SK-N-SH (cell line): Measurements from ENCODE around the gene NLRP11. TPM values are rescaled to one million over a fixed set of nuclear protein-coding genes. Genes with fewer than 3 reads are reported as not detected.

Experiments
- CTCF ChIA-PET: fragments of 300-600, 350-600 bp; formaldehyde crosslinking; extraction: SDS; loops from one replicate; lab custom pipeline; 2021; lab: Yijun Ruan, JAX
- POLR2A ChIA-PET: fragments of 350-600 bp; sonication (Branson Sonifier 250); formaldehyde crosslinking; extraction: SDS; loops from one replicate; lab custom pipeline; 2020; ENCODE audit warnings: antibody characterized with exemption, inconsistent platforms; lab: Yijun Ruan, JAX
- DNase-seq: peaks from one replicate; pipeline ENCODE4 v3.0.0; 2012
- H2AFZ ChIP-seq: fragments of 200-600 bp; sonication (generic); 2 replicates; pipeline ENCODE4 v1.8.1; 2016; ENCODE audit warnings: antibody characterized with exemption, mild to moderate bottlenecking, low read depth
- H3F3A ChIP-seq: fragments of 200-600 bp; sonication (generic); replicated peaks from 2 replicates; pipeline ENCODE3; 2016; ENCODE audit warnings: antibody characterized with exemption, mild to moderate bottlenecking; ENCODE audit not compliant: insufficient read depth
- H3K27ac ChIP-seq, 2 experiments: fragments of 200-500 bp in 1 of 2; fragments of 200-600 bp in 1 of 2; sonication (Bioruptor generic) in 1 of 2; sonication (generic), shearing (Covaris generic) in 1 of 2; 2 replicates each; pipeline versions ENCODE4 v1.5.1 to v1.6.1; 2014 to 2016; ENCODE audit warnings: low read depth in 2 of 2, inconsistent platforms in 1 of 2, low read length in 1 of 2, mild to moderate bottlenecking in 1 of 2, mixed read lengths in 1 of 2
- H3K27me3 ChIP-seq: fragments of 200-600 bp; sonication (generic), shearing (Covaris generic); 2 replicates; pipeline ENCODE4 v1.6.1; 2016; ENCODE audit warnings: mixed run types; ENCODE audit not compliant: insufficient read depth
- H3K36me3 ChIP-seq, 2 experiments: fragments of 200-500 bp in 1 of 2; fragments of 200-600 bp in 1 of 2; sonication (Bioruptor generic) in 1 of 2; sonication (generic) in 1 of 2; replicated peaks in 1 of 2; 2 replicates each; pipeline versions ENCODE3 to v1.5.1; 2014 to 2016; ENCODE audit warnings: low read length in 1 of 2, mild to moderate bottlenecking in 1 of 2; ENCODE audit not compliant: insufficient read depth in 2 of 2, control insufficient read depth in 1 of 2
- H3K4me1 ChIP-seq, 2 experiments: fragments of 200-500 bp in 1 of 2; fragments of 200-600 bp in 1 of 2; sonication (Bioruptor generic) in 1 of 2; sonication (generic), shearing (Covaris generic) in 1 of 2; 2 replicates each; pipeline versions ENCODE4 v1.5.1 to v1.6.1; 2014 to 2016; ENCODE audit warnings: low read depth in 1 of 2, low read length in 1 of 2, mixed run types in 1 of 2; ENCODE audit not compliant: insufficient read depth in 2 of 2, control insufficient read depth in 1 of 2
- H3K4me2 ChIP-seq: fragments of 200-600 bp; sonication (generic), shearing (Covaris generic); 2 replicates; pipeline ENCODE4 v1.6.1; 2017; ENCODE audit warnings: mixed run types
- H3K4me3 ChIP-seq, 2 experiments: fragments of 200-500 bp in 1 of 2; fragments of 200-600 bp in 1 of 2; sonication (Bioruptor generic) in 1 of 2; sonication (generic), shearing (Covaris generic) in 1 of 2; 2 replicates each; pipeline versions ENCODE4 v1.5.1 to v1.8.1; 2014 to 2016; ENCODE audit warnings: low read depth in 2 of 2, inconsistent platforms in 1 of 2, low read length in 1 of 2, mild to moderate bottlenecking in 1 of 2, mixed read lengths in 1 of 2, moderate library complexity in 1 of 2
- H3K79me2 ChIP-seq: fragments of 200-600 bp; sonication (generic); 2 replicates; pipeline ENCODE4 v1.8.1; 2017; ENCODE audit warnings: mild to moderate bottlenecking; ENCODE audit not compliant: insufficient read depth
- H3K9ac ChIP-seq: fragments of 200-600 bp; sonication (generic); 2 replicates; pipeline ENCODE4 v1.6.1; 2017; ENCODE audit warnings: mixed run types
- H3K9me2 ChIP-seq: fragments of 200-600 bp; sonication (generic); 2 replicates; pipeline ENCODE4 v1.6.1; 2017; ENCODE audit warnings: mixed run types
- H3K9me3 ChIP-seq: fragments of 200-600 bp; sonication (generic); 2 replicates; pipeline ENCODE4 v1.6.1; 2017; ENCODE audit warnings: mixed run types, mild to moderate bottlenecking, moderate library complexity
- H4K20me1 ChIP-seq: fragments of 200-600 bp; sonication (generic); 2 replicates; pipeline ENCODE4 v1.6.1; 2017; ENCODE audit warnings: mild to moderate bottlenecking, mixed run types; ENCODE audit not compliant: insufficient read depth
- CHD2 ChIP-seq: fragments of 150-350 bp; IDR thresholded peaks from 2 replicates; pipeline ENCODE4 v1.6.1; 2018; ENCODE audit warnings: low read length; ENCODE audit not compliant: partially characterized antibody
- ELF1 ChIP-seq: IDR thresholded peaks from 2 replicates; pipeline ENCODE4 v1.4.0; 2012
- EZH2phosphoT487 ChIP-seq: fragments of 200-600 bp; sonication (generic); IDR thresholded peaks from 2 replicates; pipeline ENCODE4 v1.6.1; 2017; ENCODE audit warnings: low read depth, mixed run types, mild to moderate bottlenecking, antibody characterized with exemption, moderate library complexity, borderline replicate concordance
- FOSL2 ChIP-seq: IDR thresholded peaks from 2 replicates; pipeline ENCODE4 v1.4.0; 2012; ENCODE audit warnings: low read depth, mild to moderate bottlenecking, moderate library complexity, borderline replicate concordance
- FOXM1 ChIP-seq: IDR thresholded peaks from 2 replicates; pipeline ENCODE4 v1.4.0; 2012; ENCODE audit warnings: low read depth, mild to moderate bottlenecking
- GABPA ChIP-seq: IDR thresholded peaks from 2 replicates; pipeline ENCODE4 v1.4.0; 2012; ENCODE audit warnings: low read depth, mild to moderate bottlenecking
- GATA2 ChIP-seq: sonication (generic); formaldehyde crosslinking; IDR thresholded peaks from 2 replicates; pipeline ENCODE4 v1.5.0; 2020; ENCODE audit warnings: mild to moderate bottlenecking, missing genetic modification reagents
- MAX ChIP-seq: IDR thresholded peaks from 2 replicates; pipeline ENCODE4 v1.4.0; 2012; ENCODE audit warnings: low read depth
- MEF2A ChIP-seq: IDR thresholded peaks from 2 replicates; pipeline ENCODE4 v1.4.0; 2012; ENCODE audit warnings: low read depth, borderline replicate concordance
- MXI1 ChIP-seq: IDR thresholded peaks from 2 replicates; pipeline ENCODE4 v1.6.1; 2012; ENCODE audit warnings: mild to moderate bottlenecking, low read depth, low read length, improper control_type of control experiment
- NFIC ChIP-seq: IDR thresholded peaks from 2 replicates; pipeline ENCODE4 v1.4.0; 2012; ENCODE audit warnings: borderline replicate concordance
- NRF1 ChIP-seq: IDR thresholded peaks from 2 replicates; pipeline ENCODE4 v1.6.1; 2012; ENCODE audit warnings: low read depth, mild to moderate bottlenecking, low read length
- PBX3 ChIP-seq: IDR thresholded peaks from 2 replicates; pipeline ENCODE4; 2012
- POLR2AphosphoS5 ChIP-seq: IDR thresholded peaks from 2 replicates; pipeline ENCODE4 v1.6.1; 2012; ENCODE audit warnings: low read depth, low read length
- RAD21 ChIP-seq: IDR thresholded peaks from 2 replicates; pipeline ENCODE4 v1.6.1; 2012; ENCODE audit warnings: mild to moderate bottlenecking, low read length
- RCOR1 ChIP-seq: fragments of 150-350 bp; IDR thresholded peaks from 2 replicates; pipeline ENCODE4 v1.6.1; 2017; ENCODE audit warnings: antibody characterized with exemption, low read length
- RFX5 ChIP-seq: IDR thresholded peaks from 2 replicates; pipeline ENCODE4 v1.6.1; 2012; ENCODE audit warnings: mild to moderate bottlenecking, improper control_type of control experiment, low read length
- RXRA ChIP-seq: IDR thresholded peaks from 2 replicates; pipeline ENCODE4 v1.4.0; 2012; ENCODE audit warnings: low read depth, mild to moderate bottlenecking, borderline replicate concordance
- SMC3 ChIP-seq: IDR thresholded peaks from 2 replicates; pipeline ENCODE4 v1.6.1; 2012; ENCODE audit warnings: low read depth, low read length, improper control_type of control experiment
- TAF1 ChIP-seq: IDR thresholded peaks from 2 replicates; pipeline ENCODE4 v1.6.1; 2012; ENCODE audit warnings: low read depth, mild to moderate bottlenecking, low read length, moderate library complexity, borderline replicate concordance
- TCF12 ChIP-seq: IDR thresholded peaks from 2 replicates; pipeline ENCODE4 v1.4.0; 2012
- ZBTB33 ChIP-seq: IDR thresholded peaks from 2 replicates; pipeline ENCODE4 v1.4.0; 2012; ENCODE audit warnings: low read depth, borderline replicate concordance
- WGBS: methylation state at CpG from one replicate; pipeline ENCODE4 v1.1.6; 2017; ENCODE audit warnings: low lambda C conversion rate; 5-methylcytosine and 5-hydroxymethylcytosine counted together
- polyA plus RNA-seq, 3 experiments: library from polyadenylated mRNA; depleted of rRNA; stranded (reverse); fragments of >200 nt; gene quantifications; 2 replicates each; pipeline ENCODE4 v1.2.3, GENCODE V29; 2012
- TF ChIP-seq, protein P1 (sequence below): fragments of 200-600 bp; sonication (generic); IDR thresholded peaks from 2 replicates; pipeline ENCODE4 v1.6.1; 2017; ENCODE audit warnings: antibody characterized with exemption, mild to moderate bottlenecking, moderate library complexity
- TF ChIP-seq, protein P2 (sequence below): IDR thresholded peaks from 2 replicates; pipeline ENCODE4 v1.6.1; 2012; ENCODE audit warnings: mild to moderate bottlenecking, low read depth, low read length, moderate library complexity
- TF ChIP-seq, protein P3 (sequence below): IDR thresholded peaks from 2 replicates; pipeline ENCODE4 v1.4.0; 2012; ENCODE audit warnings: low read depth, borderline replicate concordance

The NLRP11 gene
- polyA plus RNA-seq, 1 of the 3 experiments (the other 2 are of a cell fraction) = 0.02 TPM

DNA sequence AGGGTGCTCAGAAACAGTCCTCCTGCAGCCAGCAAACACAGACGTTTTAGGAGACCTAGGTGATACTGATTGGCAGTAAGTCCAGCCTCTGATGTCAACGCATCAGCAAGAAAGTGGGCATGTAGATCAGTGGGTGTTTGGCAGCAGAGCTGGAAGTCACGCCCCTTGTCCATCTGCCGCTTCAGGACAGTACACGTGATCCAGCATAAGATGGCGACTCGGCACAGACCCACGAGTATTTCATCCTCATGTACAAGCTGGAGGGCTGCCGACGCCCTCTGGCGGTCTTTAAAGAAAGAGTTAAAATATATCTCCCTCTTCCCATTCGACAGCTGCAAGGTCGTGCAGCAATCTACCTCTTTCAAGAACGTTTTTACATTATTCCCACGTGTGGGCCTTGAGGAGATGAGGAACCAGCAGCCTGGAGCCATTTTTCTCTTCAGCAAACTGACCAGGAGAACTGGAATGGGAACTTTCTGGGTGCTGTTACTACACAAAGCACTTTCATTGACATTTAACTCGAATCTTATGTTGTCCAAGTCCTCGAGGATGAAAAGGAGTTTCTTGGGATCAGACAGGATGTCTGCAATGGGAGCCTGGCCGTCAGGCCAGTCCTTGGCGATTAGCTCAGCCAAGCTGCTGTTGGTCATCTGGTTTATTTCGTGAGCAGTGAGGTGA is 22.3 kb downstream of the NLRP11 start:
- Histone ChIP-seq H3F3A (no peaks in the 10 kb centered on the region), H3K79me2 (no peaks in the 10 kb centered on the region), H3K27ac (no peak overlapping the region), H3K9me3 (no peaks in the 10 kb centered on the region), H3K27me3 (peaks cover 9% of the 10 kb centered on the region; the same call in 1 of the 2 replicates), H3K9me2 (no peaks in the 10 kb centered on the region), H3K36me3 (no peaks in the 10 kb centered on the region), H4K20me1 (no peaks in the 10 kb centered on the region), H2AFZ (peak overlapping the region; percentile 36), H3K4me2 (no peak overlapping the region; the same call in 1 of the 2 replicates), H3K4me1 (no peaks in the 10 kb centered on the region; a peak in 1 of 4 replicates), H3K4me3 (no peak overlapping the region), H3K9ac (no peak overlapping the region)
- 11% methylated on average over 20 of the region's 20 CpGs for WGBS
- ChIA-PET POLR2A (no interaction called here), CTCF (interaction anchor here (0.8 to 3.0 kb wide), 8 partner anchors 9 to 1135 kb away, joined by 3 to 11 read pairs (median 4); partner anchors contain the start of genes NLRP11 and NLRP4)
- DNase-seq = peak; percentile 61
- TF ChIP-seq, protein P1, sequence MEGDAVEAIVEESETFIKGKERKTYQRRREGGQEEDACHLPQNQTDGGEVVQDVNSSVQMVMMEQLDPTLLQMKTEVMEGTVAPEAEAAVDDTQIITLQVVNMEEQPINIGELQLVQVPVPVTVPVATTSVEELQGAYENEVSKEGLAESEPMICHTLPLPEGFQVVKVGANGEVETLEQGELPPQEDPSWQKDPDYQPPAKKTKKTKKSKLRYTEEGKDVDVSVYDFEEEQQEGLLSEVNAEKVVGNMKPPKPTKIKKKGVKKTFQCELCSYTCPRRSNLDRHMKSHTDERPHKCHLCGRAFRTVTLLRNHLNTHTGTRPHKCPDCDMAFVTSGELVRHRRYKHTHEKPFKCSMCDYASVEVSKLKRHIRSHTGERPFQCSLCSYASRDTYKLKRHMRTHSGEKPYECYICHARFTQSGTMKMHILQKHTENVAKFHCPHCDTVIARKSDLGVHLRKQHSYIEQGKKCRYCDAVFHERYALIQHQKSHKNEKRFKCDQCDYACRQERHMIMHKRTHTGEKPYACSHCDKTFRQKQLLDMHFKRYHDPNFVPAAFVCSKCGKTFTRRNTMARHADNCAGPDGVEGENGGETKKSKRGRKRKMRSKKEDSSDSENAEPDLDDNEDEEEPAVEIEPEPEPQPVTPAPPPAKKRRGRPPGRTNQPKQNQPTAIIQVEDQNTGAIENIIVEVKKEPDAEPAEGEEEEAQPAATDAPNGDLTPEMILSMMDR = peak; percentile 62
- peak; percentile 35; the same call in 1 of the 2 replicates for TF ChIP-seq SMC3
- no peak for TF ChIP-seq MEF2A
- TF ChIP-seq FOXM1 = no peak
- peak; percentile 49 for TF ChIP-seq RAD21
- TF ChIP-seq ELF1 = no peak
- no peak for TF ChIP-seq RFX5
- no peak for TF ChIP-seq EZH2phosphoT487
- TF ChIP-seq, protein P2, sequence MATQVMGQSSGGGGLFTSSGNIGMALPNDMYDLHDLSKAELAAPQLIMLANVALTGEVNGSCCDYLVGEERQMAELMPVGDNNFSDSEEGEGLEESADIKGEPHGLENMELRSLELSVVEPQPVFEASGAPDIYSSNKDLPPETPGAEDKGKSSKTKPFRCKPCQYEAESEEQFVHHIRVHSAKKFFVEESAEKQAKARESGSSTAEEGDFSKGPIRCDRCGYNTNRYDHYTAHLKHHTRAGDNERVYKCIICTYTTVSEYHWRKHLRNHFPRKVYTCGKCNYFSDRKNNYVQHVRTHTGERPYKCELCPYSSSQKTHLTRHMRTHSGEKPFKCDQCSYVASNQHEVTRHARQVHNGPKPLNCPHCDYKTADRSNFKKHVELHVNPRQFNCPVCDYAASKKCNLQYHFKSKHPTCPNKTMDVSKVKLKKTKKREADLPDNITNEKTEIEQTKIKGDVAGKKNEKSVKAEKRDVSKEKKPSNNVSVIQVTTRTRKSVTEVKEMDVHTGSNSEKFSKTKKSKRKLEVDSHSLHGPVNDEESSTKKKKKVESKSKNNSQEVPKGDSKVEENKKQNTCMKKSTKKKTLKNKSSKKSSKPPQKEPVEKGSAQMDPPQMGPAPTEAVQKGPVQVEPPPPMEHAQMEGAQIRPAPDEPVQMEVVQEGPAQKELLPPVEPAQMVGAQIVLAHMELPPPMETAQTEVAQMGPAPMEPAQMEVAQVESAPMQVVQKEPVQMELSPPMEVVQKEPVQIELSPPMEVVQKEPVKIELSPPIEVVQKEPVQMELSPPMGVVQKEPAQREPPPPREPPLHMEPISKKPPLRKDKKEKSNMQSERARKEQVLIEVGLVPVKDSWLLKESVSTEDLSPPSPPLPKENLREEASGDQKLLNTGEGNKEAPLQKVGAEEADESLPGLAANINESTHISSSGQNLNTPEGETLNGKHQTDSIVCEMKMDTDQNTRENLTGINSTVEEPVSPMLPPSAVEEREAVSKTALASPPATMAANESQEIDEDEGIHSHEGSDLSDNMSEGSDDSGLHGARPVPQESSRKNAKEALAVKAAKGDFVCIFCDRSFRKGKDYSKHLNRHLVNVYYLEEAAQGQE = no peak
- TF ChIP-seq RXRA = no peak
- no peak for TF ChIP-seq TCF12
- no peak for TF ChIP-seq GABPA
- no peak for TF ChIP-seq GATA2 (CRISPR knock-in tag)
- no peak for TF ChIP-seq POLR2AphosphoS5
- no peak for TF ChIP-seq CHD2
- TF ChIP-seq RCOR1 = no peak
- no peak for TF ChIP-seq ZBTB33
- TF ChIP-seq, protein P3, sequence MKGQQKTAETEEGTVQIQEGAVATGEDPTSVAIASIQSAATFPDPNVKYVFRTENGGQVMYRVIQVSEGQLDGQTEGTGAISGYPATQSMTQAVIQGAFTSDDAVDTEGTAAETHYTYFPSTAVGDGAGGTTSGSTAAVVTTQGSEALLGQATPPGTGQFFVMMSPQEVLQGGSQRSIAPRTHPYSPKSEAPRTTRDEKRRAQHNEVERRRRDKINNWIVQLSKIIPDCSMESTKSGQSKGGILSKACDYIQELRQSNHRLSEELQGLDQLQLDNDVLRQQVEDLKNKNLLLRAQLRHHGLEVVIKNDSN = peak; percentile 83
- no peak for TF ChIP-seq NFIC
- no peak; the same call in 1 of the 2 replicates for TF ChIP-seq PBX3
- TF ChIP-seq MXI1 = peak; percentile 55; the same call in 1 of the 2 replicates
- TF ChIP-seq TAF1 = no peak
- no peak for TF ChIP-seq FOSL2
- no peak for TF ChIP-seq NRF1
- peak; percentile 84 for TF ChIP-seq MAX
